Gastrocnemius medialis (tissue), 4 donors: Measurements from ENCODE around the gene UTP20.

Experiments
- POLR2A ChIP-seq, 2 donors: fragments of 450-650 bp; IDR thresholded peaks; one replicate each; pipeline ENCODE4 v1.6.1; 2017; ENCODE audit warnings: antibody characterized with exemption in 2 of 2, mild to moderate bottlenecking in 2 of 2, moderate library complexity in 2 of 2
- TF ChIP-seq, protein P1 (sequence below), 5 experiments: fragments of 450-650 bp in 3 of 5; fragments of 200-600 bp in 2 of 5; sonication (generic) in 2 of 5; IDR thresholded peaks in 4 of 5; conservative IDR thresholded peaks in 1 of 5; 1 replicate in 4 of 5; 2 replicates in 1 of 5; pipeline ENCODE4 v1.5.1; 2016 to 2019; ENCODE audit warnings: antibody characterized with exemption in 5 of 5, mild to moderate bottlenecking in 3 of 5, moderate library complexity in 3 of 5

DNA sequence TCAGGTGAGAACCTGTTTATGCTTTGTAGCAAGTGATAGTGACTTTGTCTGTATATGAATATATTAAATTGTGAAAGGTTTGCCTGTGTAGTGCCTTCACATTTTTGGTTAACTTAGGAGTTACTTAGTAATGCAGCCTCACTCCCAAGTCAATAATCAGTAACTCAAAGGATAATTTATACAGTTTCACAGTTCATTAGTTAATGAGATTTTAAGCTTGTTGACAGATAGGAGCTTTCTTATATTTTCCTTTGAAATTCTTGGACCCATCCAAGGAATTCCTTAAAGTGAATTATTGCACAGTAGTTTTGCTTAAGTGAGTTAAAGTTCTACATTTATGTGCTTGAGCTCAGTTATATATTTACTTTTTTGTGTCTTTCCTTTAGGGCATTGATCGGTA lies 50.7 kb downstream of the UTP20 start:
- TF ChIP-seq, protein P1, sequence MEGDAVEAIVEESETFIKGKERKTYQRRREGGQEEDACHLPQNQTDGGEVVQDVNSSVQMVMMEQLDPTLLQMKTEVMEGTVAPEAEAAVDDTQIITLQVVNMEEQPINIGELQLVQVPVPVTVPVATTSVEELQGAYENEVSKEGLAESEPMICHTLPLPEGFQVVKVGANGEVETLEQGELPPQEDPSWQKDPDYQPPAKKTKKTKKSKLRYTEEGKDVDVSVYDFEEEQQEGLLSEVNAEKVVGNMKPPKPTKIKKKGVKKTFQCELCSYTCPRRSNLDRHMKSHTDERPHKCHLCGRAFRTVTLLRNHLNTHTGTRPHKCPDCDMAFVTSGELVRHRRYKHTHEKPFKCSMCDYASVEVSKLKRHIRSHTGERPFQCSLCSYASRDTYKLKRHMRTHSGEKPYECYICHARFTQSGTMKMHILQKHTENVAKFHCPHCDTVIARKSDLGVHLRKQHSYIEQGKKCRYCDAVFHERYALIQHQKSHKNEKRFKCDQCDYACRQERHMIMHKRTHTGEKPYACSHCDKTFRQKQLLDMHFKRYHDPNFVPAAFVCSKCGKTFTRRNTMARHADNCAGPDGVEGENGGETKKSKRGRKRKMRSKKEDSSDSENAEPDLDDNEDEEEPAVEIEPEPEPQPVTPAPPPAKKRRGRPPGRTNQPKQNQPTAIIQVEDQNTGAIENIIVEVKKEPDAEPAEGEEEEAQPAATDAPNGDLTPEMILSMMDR (IDR thresholded peaks at IDR 0.05 in 4 of 5, conservative IDR thresholded peaks at IDR 0.05 in 1 of 5): no peak
- TF ChIP-seq POLR2A (IDR thresholded peaks at IDR 0.05): no peak
